Smooth muscle cell (in vitro differentiated cells): ENCODE data around the gene SLC48A1. TPM values are rescaled to one million over a fixed set of nuclear protein-coding genes. Genes with fewer than 3 reads are reported as not detected.

Experiments
- DNase-seq: peaks from one replicate; lab custom pipeline; 2025; ENCODE audit not compliant: unreplicated experiment; lab: John Stamatoyannopoulos, UW
- H2AFZ ChIP-seq: fragments of 200-600 bp; sonication (generic); 2 replicates; pipeline ENCODE4 v1.6.0; 2016; ENCODE audit warnings: antibody characterized with exemption, low read depth, mild to moderate bottlenecking
- H3F3A ChIP-seq: fragments of 200-600 bp; sonication (generic); 2 replicates; pipeline ENCODE4 v1.6.0; 2017; ENCODE audit warnings: antibody characterized with exemption, low read depth
- H3K27ac ChIP-seq: fragments of 200-600 bp; sonication (generic); 2 replicates; pipeline ENCODE4 v1.5.1; 2016; ENCODE audit warnings: low read depth, mild to moderate bottlenecking
- H3K27me3 ChIP-seq: fragments of 200-600 bp; sonication (generic); 2 replicates; pipeline ENCODE4 v1.6.1; 2016; ENCODE audit warnings: low read depth, mild to moderate bottlenecking
- H3K36me3 ChIP-seq: fragments of 200-600 bp; sonication (generic); 2 replicates; pipeline ENCODE4 v1.5.1; 2016; ENCODE audit warnings: low read depth
- H3K4me1 ChIP-seq: fragments of 200-600 bp; sonication (generic); 2 replicates; pipeline ENCODE4 v1.5.1; 2016; ENCODE audit warnings: low read depth
- H3K4me2 ChIP-seq: fragments of 200-600 bp; sonication (generic); 2 replicates; pipeline ENCODE4 v1.6.0; 2016; ENCODE audit warnings: mild to moderate bottlenecking
- H3K4me3 ChIP-seq: fragments of 200-600 bp; sonication (generic); 2 replicates; pipeline ENCODE4 v1.5.1; 2016; ENCODE audit warnings: mild to moderate bottlenecking
- H3K79me2 ChIP-seq: fragments of 200-600 bp; sonication (generic); 2 replicates; pipeline ENCODE4 v1.6.0; 2016; ENCODE audit warnings: low read depth, mild to moderate bottlenecking
- H3K9ac ChIP-seq: fragments of 200-600 bp; sonication (generic); 2 replicates; pipeline ENCODE4 v1.6.0; 2016; ENCODE audit warnings: low read depth
- H3K9me3 ChIP-seq: fragments of 200-600 bp; sonication (generic); replicated peaks from 2 replicates; pipeline ENCODE4 v1.5.1; 2016; ENCODE audit warnings: low read depth
- H4K20me1 ChIP-seq: fragments of 200-600 bp; sonication (generic); 2 replicates; pipeline ENCODE4 v1.6.0; 2016; ENCODE audit warnings: low read depth
- CTCF ChIP-seq: fragments of 200-600 bp; sonication (generic); IDR thresholded peaks from 2 replicates; pipeline ENCODE4 v1.5.1; 2017; ENCODE audit warnings: borderline replicate concordance, mild to moderate bottlenecking, antibody characterized with exemption; ENCODE audit not compliant: insufficient read depth, poor library complexity, severe bottlenecking
- WGBS: methylation state at CpG from one replicate; pipeline ENCODE4 v1.1.7; 2016; ENCODE audit warnings: low lambda C conversion rate; 5-methylcytosine and 5-hydroxymethylcytosine counted together
- polyA plus RNA-seq: library from polyadenylated mRNA; unstranded; fragments of >200 nt; fragmentation: Nextera tagmentation; extraction: Ambion mirVana; gene quantifications from 2 replicates; pipeline ENCODE4 v1.2.1, GENCODE V29; 2016
- total RNA-seq: library from RNA; depleted of rRNA; stranded (reverse); fragments of >200 nt; gene quantifications from 2 replicates; pipeline ENCODE4 v1.2.3, GENCODE V29; 2014

SLC48A1 gene
- total and polyA plus RNA-seq, 2 experiments from 2014 or later, result 6.2 to 11.4 TPM

DNA sequence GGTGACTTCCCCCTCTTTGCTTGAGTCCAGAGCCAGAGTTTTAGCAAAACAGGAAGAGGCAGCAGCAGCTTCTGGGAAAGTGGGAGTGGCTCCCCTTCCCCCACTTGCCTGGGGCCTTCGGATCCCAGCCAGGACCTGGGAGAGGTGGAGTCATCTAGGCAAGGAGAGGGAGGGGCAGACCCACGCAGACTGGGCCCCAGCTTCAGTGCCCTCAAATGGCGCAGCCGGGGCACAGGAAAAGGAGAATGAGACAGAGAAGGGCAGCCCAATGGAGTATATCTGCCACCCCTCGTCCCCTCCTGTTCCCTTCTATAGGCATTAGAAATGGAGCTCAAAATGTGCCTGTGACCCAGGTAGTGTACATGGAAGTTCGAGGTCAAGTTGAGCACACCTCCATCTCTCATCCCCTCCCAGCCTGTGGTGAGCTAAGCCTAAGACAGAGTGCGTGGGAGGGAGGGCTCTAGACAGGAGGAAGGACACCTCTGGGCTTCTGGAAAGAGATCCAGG is 56.0 kb downstream of the SLC48A1 start:
- Histone ChIP-seq H3K27ac (no peak overlapping the region), H3K9me3 (no peaks in the 10 kb centered on the region), H3K4me3 (no peak overlapping the region), H3K27me3 (no peaks in the 10 kb centered on the region), H3K79me2 (no peaks in the 10 kb centered on the region), H3F3A (no peaks in the 10 kb centered on the region), H4K20me1 (no peaks in the 10 kb centered on the region), H3K36me3 (no peaks in the 10 kb centered on the region), H2AFZ (peak overlapping the region; percentile 81), H3K4me2 (peak overlapping the region; percentile 53), H3K4me1 (peaks cover 4% of the 10 kb centered on the region), H3K9ac (no peak overlapping the region)
- TF ChIP-seq CTCF, result no peak
- 58% methylated on average over 7 of the region's 7 CpGs for whole genome bisulfite sequencing
- no peak for DNase-seq

GRCh38 chr12:47829584-47829983 is 56.5 kb downstream of the SLC48A1 start:
- no peak overlapping the region for H3K9ac ChIP-seq
- no peaks in the 10 kb centered on the region for H3K27me3 ChIP-seq
- no peak overlapping the region for H3K27ac ChIP-seq
- no peaks in the 10 kb centered on the region for H3K79me2 ChIP-seq
- TF ChIP-seq CTCF, result no peak
- 81% methylated on average over 4 of the region's 4 CpGs for WGBS
- peak overlapping the region; percentile 53 for H3K4me2 ChIP-seq
- H3K9me3 ChIP-seq, result no peaks in the 10 kb centered on the region
- no peaks in the 10 kb centered on the region for H4K20me1 ChIP-seq
- no peak overlapping the region for H3K4me3 ChIP-seq
- no peaks in the 10 kb centered on the region for H3K36me3 ChIP-seq
- H3F3A ChIP-seq, result no peaks in the 10 kb centered on the region
- H2AFZ ChIP-seq, result no peak overlapping the region
- peaks cover 4% of the 10 kb centered on the region for H3K4me1 ChIP-seq
- DNase-seq, result no peak

Other genes starting within 250 kb of the SLC48A1 start
- 23.0 and 28.6 TPM in 2 replicates for gene RPAP3, start 67.2 kb upstream of the SLC48A1 start, total RNA-seq
- 17.0 and 18.9 TPM in 2 replicates for gene RPAP3, start 67.2 kb upstream of the SLC48A1 start, polyA plus RNA-seq
- gene ENDOU, start 47.7 kb upstream of the SLC48A1 start, total RNA-seq, result 1.8 and 5.1 TPM in 2 replicates
- 0.47 and 0.74 TPM in 2 replicates for gene ENDOU, start 47.7 kb upstream of the SLC48A1 start, polyA plus RNA-seq
- gene RAPGEF3, start 14.4 kb upstream of the SLC48A1 start, total RNA-seq, result 4.0 and 5.6 TPM in 2 replicates
- gene RAPGEF3, start 14.4 kb upstream of the SLC48A1 start, polyA plus RNA-seq, result 1.9 and 3.6 TPM in 2 replicates
- 19.3 and 24.1 TPM in 2 replicates for gene HDAC7, start 46.7 kb downstream of the SLC48A1 start, total RNA-seq
- 32.4 and 47.0 TPM in 2 replicates for gene HDAC7, start 46.7 kb downstream of the SLC48A1 start, polyA plus RNA-seq
- gene VDR, start 131.8 kb downstream of the SLC48A1 start, total RNA-seq, result 6.5 and 16.5 TPM in 2 replicates
- gene VDR, start 131.8 kb downstream of the SLC48A1 start, polyA plus RNA-seq, result 6.4 and 8.0 TPM in 2 replicates
- 58.8 and 58.9 TPM in 2 replicates for gene TMEM106C, start 190.4 kb downstream of the SLC48A1 start, total RNA-seq
- 42.7 and 60.9 TPM in 2 replicates for gene TMEM106C, start 190.4 kb downstream of the SLC48A1 start, polyA plus RNA-seq
- gene COL2A1, start 231.2 kb downstream of the SLC48A1 start, total RNA-seq, result 1.6 and 8.6 TPM in 2 replicates
- gene COL2A1, start 231.2 kb downstream of the SLC48A1 start, polyA plus RNA-seq, result 1.6 and 2.8 TPM in 2 replicates